ENCODE results near the gene SH3BGRL2.
"Not testable (repeated sequence)": the region's sequence is repeated elsewhere in the genome, so short reads cannot be mapped to it uniquely, and the experiment has no call there.

Gene SH3BGRL2

DNA sequence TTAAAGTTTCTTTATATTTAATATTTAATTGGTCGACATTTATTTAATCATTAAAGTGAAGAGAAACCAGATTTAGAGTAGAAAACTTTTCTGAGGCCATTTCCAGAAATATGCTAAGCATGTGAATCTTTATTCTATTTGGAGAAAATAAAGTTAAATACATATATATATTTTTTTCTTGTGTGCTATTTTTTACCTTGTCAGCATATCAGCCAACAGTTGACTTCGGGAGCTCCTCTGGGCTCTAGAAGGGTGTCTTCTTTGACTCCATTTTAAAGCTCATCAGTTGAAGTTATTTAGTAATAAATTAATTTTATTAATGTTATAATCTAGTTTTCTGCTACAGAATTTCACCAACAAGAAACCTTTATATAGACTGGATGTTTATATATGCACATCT is 73.1 kb downstream of the SH3BGRL2 start:
- DNase-seq = no peak

DNA sequence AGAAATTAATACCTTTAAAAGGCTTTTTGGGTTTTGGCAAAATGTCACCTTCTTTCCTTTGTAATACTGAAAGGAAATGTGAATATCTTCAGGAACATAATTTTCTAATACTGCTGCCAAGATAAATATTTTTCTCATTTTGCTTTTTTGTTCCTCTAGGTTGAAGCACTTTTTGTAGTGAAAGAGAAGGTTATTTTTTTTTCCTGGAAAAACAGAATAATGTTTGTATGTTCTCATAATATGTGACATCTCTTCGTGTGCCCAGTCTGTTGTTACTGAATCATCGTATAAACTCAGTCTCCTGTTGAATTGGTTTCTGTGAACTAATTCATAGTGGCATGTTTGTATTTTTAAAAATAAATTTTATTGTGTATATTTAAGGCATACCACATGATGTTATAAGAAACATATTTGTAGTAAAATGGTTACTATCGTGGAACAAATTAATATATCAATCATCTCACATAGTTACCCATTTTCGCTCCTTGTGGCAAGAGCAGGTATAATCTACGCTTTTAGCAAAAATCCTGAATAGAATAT is 74.4 kb downstream of the SH3BGRL2 start:
- no peak for DNase-seq

DNA sequence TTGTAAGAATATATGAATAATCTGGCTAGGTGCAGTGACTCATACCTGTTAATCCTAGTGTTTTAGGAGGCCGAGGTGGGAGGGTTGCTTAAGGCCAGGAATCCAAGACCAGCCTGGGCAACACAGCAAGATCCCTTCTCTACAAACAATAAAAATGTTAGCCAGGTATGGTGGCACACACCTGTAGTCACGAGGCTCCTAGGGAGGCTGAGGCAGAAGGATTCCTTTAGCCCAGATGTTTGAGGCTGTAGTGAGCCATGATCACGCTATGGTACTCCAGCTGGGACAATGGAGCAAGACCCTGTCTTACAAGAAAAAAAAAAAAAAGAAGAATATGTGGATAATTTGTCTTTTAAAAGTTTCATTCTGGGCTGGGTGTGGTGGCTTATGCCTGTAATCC is 75.4 kb downstream of the SH3BGRL2 start:
- DNase-seq = no peak

DNA sequence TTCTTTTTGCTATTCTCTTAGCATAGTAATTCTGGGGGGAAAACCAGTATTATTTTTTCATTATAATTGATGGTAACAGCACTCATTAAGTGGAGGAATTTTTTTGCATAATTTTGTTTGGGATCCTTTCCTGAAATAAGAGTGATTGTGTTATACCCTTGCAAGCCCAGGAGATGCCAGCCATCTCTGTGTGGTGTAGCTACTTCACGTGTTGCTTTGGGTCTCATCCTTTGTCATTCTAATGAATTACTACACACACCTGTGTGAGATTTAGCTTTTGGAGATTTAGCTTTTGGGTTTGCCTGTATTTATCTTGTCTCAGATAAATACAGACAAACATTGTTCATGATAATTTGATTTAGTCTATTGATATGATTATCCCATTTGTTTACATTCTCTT is 76.5 kb downstream of the SH3BGRL2 start:
- no peak for DNase-seq

DNA sequence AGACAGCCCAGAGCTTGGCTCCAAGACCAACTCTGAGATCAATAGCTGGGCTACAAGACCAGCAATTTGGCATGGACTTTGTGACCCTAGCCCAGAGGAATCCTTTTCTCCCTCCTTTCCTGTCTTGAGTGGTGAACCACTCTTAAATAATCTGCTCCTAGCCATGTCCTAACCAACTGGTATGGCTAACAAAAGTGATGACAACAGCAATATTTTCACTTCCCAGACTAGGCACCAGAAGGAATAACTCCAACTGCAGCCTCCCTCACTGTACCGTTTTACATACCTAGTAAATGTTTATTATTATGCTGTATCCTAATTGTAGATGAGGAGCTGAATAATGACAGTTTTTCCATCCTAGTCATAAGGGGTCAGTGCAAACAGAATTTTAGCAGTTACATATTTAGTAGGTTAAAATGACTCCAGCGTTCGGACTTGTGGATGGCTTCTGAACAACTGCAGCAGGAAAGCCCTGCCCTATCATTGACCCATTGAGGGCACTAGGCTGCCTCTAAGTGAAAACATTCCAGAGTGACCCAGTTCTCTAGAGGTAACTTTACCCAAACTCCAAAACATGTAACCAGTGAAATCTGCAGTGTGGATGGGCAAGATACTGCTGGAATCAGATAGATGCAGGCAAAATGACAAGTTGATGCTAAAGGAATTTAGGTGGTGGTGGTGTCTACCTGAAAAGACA is 77.1 kb downstream of the SH3BGRL2 start:
- no peak for DNase-seq

DNA sequence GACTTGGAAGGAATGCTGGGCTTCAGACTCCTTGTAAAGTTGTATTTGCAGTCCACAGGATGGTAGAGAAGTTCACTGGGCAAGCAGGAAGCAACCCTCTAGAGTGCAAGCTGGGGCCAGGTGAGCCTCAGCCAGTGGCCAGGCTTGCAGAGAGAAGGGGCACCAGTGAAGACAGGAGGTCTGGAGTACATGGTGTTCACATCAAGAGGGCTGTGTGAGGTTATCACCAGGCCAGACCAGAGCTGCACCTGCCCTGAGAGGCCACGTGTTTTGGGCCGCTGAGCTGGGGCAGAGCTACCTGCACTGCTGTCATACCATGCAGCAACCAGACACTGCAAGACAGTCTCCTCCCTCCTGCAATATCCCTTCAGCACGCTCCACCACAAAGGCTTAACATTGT is 79.0 kb downstream of the SH3BGRL2 start:
- DNase-seq = no peak

DNA sequence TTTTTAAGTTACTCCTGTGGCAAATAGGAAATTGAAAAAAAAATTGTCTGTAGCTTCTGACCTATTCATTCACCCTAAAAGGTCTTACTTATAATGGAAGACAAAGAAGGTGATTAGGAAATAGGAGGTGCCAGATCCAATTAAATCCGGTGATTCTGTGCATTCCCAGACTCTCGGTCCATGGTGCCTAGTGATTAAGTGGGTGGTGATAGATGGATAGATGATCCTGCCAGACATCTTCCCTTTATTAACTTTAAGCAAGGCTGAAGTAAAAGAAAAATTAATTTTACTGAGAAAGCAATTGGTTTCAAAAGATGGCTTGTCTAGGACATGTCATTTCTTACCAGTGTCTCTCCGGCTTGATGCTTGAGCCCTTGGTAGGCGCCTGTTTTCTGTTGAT is 80.0 kb downstream of the SH3BGRL2 start:
- no peak for DNase-seq

DNA sequence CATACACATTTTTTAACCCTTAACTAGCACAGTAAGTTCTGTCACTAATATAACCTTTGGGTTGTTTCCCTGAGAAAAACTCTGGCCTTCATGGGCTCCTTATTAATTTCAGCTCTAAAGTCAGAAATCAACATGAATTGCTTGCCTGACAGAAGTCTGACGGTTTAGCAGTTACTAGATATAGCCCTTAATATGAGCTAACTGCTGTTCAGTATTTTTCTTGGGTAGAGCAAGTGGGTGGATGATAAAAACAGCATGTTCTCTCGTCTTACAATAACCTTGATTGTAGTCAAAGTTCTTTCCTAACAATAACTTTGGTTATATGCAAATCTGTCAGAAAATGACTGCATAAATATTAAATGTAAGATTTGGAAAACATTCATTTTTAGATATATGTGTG is 81.0 kb downstream of the SH3BGRL2 start:
- no peak for DNase-seq

DNA sequence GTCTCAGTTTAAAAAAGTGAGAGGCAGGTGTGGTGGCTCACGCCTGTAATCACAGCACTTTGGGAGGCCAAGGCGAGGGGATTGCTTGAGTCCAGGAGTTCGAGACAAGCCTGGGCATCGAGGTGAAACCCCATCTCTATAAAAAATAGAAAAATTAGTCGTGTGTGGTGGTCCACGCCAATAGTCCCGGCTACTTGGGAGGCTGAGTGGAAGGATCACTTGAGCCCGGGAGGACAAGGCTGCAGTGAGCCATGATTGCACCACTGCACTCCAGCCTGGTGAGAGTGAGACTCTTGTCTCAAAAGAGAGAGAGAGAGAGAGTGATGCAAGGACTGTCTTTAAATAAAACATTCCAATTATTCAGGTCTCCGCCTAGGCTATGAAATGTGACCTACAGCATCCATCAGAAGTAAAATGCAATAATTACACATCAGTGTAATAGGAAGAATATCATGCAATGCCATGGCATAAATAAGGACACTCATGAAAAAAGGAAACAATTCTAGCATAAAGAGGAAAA is 81.5 kb downstream of the SH3BGRL2 start:
- DNase-seq = no peak

DNA sequence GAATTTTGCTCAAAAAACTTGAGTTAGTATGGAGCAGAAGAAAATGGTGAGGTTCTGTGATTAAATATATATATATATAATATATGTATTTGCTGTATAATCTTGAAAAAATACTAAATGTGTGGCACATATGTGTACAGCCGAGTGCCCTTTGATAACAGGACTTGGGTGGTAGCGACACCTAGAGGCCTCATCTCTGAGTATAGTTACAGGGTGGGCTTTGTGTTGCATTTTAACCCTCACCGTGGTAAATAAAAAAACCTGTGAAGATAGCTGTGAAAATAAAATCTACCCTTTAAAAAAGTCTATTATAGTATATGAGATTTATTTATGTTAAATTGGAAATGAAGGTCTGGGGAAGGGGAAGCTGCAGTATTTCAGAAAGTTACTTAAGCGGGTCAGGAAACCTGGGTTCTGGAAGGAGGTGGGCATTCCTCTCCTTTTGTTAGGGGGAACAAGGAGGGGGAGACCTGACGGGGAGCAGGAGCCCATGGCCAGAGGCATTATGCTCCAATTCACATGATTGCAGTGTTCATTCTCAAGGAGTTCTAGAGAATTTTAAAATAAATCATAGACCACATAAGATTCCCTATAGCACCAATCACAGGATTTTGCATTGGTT is 82.7 kb downstream of the SH3BGRL2 start:
- DNase-seq = peak; percentile 54

DNA sequence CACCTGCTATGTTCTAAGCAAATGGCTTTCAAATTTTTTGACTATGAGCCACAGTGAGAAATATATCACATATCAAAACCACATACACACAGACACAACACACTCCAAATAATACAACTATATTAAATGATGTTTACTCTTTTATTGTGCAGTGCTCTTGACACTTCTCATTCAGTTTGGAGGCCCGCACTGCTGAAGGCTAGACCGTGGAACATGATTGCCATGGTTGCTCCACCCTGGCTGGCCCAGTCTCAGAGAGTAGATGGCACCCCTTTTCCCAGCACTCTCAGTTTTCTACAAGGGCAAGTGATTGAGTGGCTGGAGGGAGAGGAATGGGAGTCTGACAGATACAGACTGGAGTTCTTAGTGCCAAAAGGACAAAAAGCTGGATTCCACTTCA is 86.9 kb downstream of the SH3BGRL2 start:
- no peak for DNase-seq

DNA sequence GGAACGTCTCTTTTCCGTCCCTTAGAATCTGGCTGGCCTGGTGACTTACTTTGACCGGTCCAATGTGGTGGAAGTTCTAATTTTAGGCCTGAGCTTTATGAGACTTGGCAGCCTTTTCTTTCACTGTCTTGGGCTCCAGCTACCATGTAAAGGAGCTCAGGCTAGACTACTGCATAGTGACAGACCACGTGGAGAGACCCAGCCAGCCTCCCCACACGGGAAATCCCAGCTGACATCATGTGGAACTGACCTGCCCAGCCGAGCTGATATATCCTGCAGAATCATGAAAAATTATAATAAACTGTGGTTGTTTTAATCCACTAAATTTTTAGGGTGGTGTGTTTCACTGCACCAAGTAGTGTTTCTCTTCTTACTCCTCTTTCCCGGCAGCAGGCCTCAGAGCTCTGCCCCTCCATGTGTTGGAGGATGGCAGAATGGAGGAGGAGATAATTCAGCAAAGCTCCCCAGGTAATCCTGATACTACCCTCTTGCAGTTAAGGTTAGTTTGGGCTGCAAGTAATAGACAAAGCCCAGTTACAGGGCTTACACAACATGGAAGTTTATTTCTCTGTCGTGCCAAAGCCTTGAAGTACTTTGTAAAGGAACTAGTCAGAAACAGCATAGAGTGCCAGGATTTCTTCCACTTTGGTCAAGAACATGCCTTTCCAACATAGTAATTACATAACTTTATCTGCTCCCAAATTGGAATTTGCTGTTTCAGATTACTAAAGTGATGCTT is 87.5 kb downstream of the SH3BGRL2 start:
- no peak for DNase-seq

DNA sequence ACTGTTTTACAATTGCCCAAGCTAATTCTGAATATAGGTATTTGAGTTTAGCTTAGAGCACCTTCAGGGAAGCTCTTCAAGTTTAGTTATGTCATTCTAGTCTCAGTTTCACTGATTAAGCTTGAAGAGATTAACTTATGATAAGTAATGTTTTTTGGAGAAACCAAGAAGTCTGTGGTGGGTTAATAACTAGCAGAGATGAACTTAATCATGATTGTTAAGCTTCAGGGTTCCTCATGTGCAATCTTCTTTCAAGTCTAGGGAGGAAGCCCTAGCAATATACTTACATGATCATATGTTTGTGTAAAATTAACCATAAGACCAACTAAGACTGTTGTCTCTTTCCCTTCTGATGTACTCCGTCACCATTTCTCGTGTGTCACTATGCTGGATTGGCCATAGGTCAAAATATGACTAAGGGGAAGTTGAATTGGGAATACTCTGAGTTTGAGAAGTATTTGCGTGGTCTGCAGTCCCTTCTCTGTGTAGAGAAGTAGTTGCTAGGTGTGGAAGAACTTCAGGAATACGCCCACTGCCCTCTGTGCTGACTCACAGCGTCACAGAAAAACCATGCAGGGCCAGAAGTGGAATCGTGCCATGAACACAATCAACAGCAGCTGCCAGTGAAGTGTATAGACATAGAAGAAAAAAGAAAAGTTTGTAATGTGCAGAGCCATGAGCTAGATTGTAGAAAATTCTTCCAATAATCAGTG is 88.3 kb downstream of the SH3BGRL2 start:
- DNase-seq = no peak

DNA sequence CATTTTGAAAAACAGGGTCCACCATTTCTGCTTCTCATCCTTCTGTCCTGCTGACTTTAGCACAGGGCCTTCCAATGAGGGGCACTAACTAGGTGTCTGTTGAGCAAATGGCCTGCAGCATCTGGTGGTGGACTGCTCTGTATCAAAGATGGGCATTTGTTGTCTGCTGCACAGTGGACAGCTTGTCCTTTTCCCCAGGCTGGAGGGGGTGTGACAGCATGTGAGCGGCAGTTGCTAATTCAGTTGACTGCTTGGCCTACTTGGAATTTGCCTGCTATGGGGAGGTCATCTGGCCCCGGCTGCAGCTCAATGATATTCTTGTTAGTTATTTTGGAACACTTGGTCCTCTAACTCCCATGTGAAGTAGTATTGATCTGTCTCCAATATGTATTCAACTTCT is 93.7 kb downstream of the SH3BGRL2 start:
- DNase-seq = no peak

DNA sequence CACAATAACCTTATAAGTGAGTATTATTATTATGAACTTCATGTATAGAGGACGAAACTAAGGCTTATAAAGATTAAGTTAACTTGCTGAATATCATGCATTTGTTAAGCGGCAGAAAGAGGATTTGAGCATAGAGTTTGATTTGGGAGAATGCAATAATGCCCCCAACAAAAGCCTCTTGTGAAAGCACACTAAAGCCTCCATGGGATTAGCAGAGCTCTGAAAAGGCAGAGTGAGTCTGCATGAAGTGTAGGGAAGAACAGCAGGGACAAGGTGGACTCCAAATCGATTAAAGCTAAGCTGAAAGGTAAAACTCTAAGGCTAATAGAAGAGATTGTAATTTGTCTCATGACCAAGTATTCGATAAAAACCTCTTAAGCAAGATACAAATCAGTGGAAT is 100.3 kb downstream of the SH3BGRL2 start:
- DNase-seq = no peak

DNA sequence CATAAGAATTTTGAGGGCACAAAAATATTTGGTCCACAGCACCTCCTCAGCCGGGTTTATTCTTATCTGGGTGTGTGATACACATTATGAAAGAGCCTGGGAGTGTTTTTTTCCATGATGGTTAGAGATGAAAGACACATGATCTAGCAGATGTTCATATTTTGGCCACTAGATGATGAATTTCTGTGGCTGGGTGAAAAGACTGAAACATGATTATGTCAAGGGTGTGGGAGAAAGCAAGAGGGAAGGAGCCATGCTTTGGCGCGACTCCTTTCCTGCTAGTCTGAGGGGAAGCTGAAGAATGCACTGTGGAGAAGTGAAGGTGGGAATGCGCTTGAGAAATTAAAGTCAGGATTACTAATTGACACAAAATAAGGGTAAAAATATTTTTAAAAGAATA is 102.3 kb downstream of the SH3BGRL2 start:
- no peak for DNase-seq

DNA sequence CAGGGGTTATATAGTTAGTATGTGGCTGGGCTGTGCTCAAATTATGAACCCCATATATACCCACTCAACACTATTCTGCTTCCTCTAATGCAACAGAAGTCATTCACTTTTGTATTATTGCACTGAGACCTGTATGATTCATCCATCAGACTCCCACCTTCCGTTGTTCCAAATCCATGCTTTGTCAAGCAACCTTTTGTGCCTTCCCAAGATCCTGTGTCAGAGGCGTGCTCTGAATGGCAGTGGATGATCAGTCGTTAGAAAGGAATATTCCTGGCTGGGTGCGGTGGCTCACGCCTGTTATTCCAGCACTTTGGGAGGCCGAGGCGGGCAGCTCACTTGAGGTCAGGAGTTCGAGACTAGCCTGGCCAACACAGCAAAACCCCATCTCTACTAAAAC is 103.2 kb downstream of the SH3BGRL2 start:
- no peak for DNase-seq

DNA sequence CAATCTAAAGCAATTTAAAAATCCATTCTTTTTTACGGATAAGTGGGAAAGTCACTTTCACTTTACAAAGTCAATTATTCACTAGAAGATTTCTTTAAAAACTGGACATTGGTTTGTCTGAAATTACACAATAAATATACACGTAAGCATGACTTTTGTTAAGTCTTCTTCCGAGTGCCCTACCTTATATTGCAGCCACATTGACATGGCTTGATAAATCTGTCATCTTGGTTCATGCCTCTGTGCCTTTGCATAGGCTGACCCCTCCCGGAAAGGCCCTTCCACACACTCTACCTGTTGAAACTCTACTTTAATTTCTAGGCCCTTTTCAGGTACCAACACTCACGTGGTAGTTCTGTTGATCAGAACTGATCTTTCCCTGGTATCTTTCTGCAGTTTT is 104.1 kb downstream of the SH3BGRL2 start:
- DNase-seq = no peak

DNA sequence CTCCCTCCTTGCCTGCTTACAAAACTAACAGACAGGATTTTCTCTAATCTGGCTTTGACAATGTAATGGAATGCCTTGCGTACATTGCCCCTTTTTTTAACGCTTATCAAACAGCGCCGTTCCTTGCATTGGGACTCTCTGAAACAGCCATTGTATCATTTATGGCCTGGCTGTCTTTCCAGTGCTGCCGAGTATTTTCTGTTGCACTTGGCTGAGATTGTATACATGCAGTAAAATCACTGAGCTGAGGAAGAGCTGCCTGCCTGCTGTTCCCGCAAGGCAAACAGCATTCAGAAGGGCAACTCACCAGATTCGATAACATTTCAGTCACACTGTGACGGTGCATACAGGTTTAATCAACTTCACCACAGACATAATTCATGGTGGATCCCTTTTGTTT is 106.0 kb downstream of the SH3BGRL2 start:
- peak; percentile 63 for DNase-seq

DNA sequence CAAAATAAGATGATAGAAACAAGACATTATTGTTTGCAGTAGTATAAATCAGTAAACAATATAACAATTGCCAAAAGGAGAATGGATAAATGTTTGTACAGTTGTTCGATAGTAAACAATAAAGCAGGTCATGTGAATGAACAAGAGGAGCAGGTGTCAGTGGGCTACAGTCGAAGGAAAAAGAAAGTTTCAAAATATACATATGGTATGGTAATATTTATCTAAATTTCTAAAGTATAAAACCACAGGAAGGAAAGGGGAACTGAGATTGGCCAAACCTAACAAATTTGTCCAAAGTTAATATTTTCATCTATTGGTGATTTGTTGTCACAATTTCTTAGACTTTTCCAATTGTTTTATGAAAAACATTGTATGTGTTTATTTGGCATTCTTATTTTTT is 110.9 kb downstream of the SH3BGRL2 start:
- DNase-seq = peak; percentile 1

DNA sequence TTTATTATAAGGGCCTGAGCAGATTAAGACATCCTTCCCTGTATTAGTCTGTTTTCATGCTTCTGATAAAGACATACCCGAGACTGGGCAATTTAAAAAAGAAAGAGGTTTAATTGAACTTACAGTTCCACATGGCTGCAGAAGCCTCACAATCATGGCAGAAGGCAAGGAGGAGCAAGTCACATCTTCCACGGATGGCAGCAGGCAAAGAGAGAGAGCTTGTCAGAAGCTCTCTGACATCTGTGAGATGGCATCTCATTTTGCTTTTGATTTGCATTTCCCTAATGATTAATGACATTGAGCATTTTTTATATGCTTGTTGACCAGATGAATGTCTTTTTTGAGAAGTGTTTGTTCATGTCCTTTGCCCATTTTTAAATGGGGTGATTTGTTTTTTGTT is 114.2 kb downstream of the SH3BGRL2 start:
- not testable (repeated sequence) for DNase-seq

DNA sequence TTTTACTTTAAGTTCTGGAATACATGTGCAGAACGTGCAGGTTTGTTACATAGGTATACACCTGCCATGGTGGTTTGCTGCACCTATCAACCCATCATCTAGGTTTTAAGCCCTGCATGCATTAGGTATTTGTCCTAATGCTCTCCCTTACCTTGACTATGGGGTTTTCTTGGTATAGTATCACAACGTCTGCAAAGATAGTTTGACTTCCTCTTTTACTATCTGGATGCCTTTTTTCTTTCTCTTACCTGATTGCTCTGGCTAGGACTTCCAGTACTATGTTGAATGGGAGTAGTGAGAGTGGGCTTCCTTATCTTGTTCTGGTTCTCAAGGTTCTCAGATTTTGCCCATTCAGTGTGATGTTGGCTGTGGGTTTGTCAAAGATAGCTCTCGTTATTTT is 115.2 kb downstream of the SH3BGRL2 start:
- DNase-seq = not testable (repeated sequence)

DNA sequence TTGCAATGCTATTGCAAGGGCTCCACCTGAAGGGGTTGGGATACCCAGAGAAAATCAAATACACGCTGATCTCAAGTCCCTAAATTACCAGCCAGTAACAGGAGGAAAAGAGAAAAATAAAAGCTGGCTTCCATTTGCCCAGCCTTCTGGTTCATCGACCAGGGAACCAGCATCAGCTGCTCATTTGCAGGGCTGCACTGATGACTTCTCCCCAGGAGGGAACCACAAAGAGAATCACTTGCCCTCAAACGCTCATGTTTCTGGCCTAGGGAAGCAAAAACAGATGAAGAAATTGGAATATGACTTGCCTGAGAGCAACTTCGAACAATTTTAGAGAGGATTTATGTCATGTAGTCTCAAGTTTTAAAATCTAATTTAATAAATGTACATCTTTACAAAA is 119.7 kb downstream of the SH3BGRL2 start:
- peak; percentile 5 for DNase-seq
